SK-N-MC (cell line): ENCODE results near the gene PHC2.

Experiments
- EZH2 ChIP-seq: fragments of 200-600 bp; sonication (generic); IDR thresholded peaks from one replicate; pipeline ENCODE4 v1.6.1; 2017; ENCODE audit warnings: antibody characterized with exemption
- FOXP2 ChIP-seq: optimal IDR thresholded peaks from 2 replicates; pipeline ENCODE3; 2011; ENCODE audit warnings: mild to moderate bottlenecking, moderate library complexity; ENCODE audit not compliant: insufficient read depth; ENCODE audit errors: extremely low read length, control extremely low read depth

GRCh38 chr1:33295450-33296081, 135.3 kb downstream of the PHC2 start:
- TF ChIP-seq FOXP2 (no peak), EZH2 (no peak)
